DMS53 (cell line): Measurements from ENCODE around the gene VIP.
A peak's percentile ranks its signal among the peaks of the same experiment; 100 is the strongest.

Experiments
- DNase-seq: peaks from one replicate; lab custom pipeline; 2025; lab: John Stamatoyannopoulos, UW

Gene VIP

DNA sequence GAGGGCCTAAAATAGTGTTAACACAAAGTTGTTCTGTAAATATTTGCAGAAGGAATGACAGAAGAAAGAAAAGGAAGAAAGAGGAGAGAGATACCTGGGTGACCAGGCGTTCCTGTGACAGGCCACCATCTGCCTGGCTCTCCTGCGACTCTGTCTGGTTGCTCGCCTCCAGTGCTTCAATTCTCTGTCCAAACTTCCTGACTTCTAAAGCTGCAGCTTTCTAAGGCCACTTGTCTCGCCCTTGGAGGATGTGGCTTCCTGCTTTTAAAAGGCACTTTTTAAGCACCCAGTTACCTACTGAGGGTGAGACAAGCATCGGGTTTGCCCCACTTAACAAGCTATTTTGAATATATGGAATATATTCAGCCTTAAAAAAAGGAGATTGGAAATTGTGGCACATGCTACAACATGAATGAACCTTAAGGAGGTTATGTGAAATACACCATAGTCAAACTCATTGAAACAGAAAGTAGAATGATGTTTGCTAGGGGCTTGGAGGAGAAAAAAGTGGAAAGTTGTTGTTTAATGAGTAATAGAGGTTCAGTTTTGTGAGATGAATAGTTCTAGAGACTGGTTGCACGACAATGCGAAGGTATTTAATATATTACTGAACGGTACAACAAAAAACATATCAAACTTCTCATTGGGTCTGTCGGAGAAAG, 32.8 kb downstream of the VIP start:
- peak; percentile 42 for DNase-seq

DNA sequence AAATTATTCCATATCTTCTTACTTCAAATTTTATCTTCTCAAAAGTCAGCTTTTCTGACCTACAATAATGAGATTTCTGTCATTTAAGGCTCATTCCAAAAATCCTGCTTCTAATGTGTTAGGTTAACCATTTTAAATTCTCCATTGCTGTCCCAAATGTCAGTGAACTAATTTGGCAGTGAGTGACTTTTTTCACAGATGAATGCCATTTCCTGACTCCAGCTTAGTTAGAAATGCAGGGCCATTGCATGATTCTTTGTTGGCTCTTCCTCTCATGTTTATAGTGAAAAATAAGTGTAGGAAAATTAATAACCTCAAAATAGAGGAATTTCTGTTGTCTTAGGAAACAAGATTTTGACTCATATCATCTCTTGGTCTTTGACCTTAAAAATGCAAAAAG, 44.1 kb downstream of the VIP start:
- DNase-seq, result no peak

DNA sequence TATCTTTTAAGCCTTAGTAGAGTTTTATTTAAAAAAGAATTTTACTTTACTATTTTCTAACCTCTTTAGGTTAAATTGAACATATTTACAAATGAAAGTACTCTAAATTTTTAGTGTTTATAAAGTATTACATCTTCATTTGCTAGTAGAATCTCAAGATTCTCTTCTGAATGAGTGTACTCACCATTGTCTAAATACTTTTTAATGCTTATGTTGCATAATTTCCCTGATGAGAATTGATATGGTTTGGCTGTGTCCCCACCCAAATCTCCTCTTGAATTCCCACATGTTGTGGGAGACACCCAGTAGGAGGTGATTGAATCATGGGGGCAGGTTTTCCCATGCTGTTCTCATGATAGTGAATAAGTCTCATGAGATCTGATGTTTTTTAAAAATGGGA, 53.6 kb downstream of the VIP start:
- no peak for DNase-seq
